Right kidney (tissue), 9 donors: ENCODE results near the gene APOL3.
"Not testable (repeated sequence)": the region's sequence is repeated elsewhere in the genome, so short reads cannot be mapped to it uniquely, and the experiment has no call there.

Source experiments
- DNase-seq: peaks from one replicate; pipeline ENCODE4 v3.0.0-alpha.2; 2016
- long read RNA-seq, 8 donors: transcript quantifications; one replicate each; lab custom pipeline, GENCODE V29; 2026

APOL3 gene, protein sequence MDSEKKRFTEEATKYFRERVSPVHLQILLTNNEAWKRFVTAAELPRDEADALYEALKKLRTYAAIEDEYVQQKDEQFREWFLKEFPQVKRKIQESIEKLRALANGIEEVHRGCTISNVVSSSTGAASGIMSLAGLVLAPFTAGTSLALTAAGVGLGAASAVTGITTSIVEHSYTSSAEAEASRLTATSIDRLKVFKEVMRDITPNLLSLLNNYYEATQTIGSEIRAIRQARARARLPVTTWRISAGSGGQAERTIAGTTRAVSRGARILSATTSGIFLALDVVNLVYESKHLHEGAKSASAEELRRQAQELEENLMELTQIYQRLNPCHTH
- long read RNA-seq, donor 1, partial matches to known transcripts = 0 of 2 reads
- long read RNA-seq, donor 1, other reads (novel, unspliced or antisense) = 0 of 2 reads
- long read RNA-seq, donor 2, partial matches to known transcripts = 0 of 1 reads
- long read RNA-seq, donor 2, other reads (novel, unspliced or antisense) = 0 of 1 reads
- long read RNA-seq, donor 3, partial matches to known transcripts = 0 of 1 reads
- long read RNA-seq, donor 3, other reads (novel, unspliced or antisense) = 0 of 1 reads
- long read RNA-seq, donor 4, partial matches to known transcripts = 0 of 3 reads
- long read RNA-seq, donor 4, other reads (novel, unspliced or antisense) = 0 of 3 reads
- long read RNA-seq, donor 5, partial matches to known transcripts = 0 of 1 reads
- long read RNA-seq, donor 5, other reads (novel, unspliced or antisense) = 0 of 1 reads
- long read RNA-seq, donor 6, partial matches to known transcripts = 13 of 14 reads
- long read RNA-seq, donor 6, other reads (novel, unspliced or antisense) = 0 of 14 reads
- long read RNA-seq, donor 7, partial matches to known transcripts = 0 of 3 reads
- long read RNA-seq, donor 7, other reads (novel, unspliced or antisense) = 0 of 3 reads
- long read RNA-seq, donor 8, partial matches to known transcripts = 0 of 1 reads
- long read RNA-seq, donor 8, other reads (novel, unspliced or antisense) = 0 of 1 reads

DNA sequence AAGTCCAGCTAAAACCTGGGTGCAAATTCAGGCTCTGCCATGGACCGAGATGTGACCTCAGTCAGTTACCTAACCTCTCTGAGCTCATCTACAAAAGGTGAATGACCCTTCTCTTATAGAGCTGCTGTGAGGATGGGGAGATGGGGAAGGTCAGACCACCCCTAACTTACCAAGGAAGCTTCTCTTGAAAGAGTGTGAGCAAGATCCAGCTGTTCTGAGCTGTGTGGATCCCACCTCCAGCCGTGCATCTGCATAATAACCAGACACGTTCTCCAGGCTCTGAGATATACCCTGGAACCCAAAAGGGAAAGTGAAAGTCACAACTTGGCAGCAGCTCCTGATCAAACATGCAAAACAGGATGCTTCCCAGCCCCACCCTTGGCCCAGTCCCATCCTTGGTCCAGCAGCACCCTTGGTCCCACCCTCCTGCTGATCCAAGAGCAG lies at the start of gene APOL3:
APOL3 (minus strand) TSS at position 257 of the 444 bp plus-strand sequence. CDS start 11,700 bp downstream, outside the sequence.
- DNase-seq = no peak

DNA sequence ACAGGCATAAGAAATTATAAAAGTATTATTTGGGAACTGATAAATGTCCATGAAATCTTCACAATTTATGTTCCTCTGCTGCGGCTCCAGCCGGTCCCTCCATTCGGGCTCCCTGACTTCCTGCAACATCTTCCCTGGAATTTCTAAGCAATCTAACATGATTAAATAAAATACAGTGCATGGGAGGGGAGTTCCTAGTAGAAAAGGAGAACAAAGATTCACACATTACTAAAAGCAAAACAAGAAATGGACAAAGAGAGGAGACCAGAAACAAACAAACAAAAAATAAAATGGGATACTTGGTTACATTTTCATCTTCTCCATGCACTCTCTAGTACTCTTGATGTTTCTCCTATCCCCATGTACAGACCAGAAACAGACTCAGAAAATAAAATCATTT lies 49.7 kb upstream of the APOL3 start:
- DNase-seq = no peak

DNA sequence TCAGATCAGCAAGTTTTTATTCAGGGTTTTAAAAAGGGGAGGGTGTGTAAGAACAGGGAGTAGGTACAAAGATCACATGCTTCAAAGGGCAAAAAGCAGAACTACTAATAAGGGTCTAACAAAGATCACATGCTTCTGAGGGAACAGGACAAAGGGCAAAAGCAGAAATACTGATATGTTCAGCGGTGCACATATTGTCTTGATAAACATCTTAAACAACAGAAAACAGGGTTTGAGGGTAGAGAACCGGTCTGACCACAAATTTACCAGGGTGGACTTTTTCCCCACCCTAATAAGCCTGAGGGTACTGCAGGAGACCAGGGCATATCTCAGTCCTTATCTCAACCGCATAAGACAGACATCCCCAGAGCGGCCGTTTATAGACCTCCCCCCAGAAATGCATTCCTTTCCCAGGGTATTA lies 48.9 kb upstream of the APOL3 start:
- DNase-seq = not testable (repeated sequence)

DNA sequence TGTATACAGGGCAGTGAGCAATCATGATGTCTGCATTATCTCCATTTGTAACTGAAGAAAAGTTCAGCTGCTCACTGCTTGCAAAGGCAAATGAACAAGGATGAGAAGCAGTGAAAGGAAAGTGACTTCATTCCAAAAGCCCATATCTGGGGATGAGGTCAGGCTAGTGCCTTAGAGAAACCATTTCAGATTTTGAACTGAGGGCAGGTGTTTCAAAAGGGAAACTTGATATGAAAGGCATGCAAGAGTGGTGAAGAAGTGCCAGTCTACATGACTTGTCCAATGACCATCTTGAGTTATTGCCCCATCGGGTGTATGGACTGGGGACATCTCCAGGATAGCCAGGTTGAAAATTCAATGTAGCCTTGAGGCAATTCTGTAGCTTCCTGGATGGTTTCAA lies 48.4 kb upstream of the APOL3 start:
- no peak for DNase-seq

DNA sequence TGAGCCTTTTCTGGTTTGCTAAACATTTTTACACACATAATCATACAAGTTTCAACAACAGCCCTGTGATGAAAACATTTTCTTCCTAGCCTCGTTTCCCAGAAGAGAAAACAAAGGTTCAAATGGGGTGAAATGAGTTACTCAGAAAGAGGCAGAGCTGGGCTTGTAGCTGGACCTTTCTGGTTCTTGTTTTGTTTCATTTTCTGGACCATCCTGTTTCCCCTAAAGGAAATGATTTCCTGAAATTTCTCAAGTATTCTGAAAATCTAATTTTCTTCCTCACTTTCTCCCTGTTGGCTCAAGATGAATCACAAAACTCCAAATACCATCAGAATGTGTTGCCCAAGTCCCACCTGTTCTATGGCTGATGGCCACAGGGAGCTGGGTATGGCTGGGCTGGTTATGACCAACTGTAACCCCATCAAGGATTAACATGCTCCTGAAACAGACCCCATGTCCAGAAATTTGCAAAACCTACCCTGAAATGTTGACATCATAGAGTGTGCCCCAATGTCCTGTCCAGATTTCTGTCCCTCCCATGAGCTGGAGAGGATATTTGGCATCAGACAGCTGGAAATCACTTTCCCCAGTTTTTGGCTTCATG lies 47.7 kb upstream of the APOL3 start:
- no peak for DNase-seq

DNA sequence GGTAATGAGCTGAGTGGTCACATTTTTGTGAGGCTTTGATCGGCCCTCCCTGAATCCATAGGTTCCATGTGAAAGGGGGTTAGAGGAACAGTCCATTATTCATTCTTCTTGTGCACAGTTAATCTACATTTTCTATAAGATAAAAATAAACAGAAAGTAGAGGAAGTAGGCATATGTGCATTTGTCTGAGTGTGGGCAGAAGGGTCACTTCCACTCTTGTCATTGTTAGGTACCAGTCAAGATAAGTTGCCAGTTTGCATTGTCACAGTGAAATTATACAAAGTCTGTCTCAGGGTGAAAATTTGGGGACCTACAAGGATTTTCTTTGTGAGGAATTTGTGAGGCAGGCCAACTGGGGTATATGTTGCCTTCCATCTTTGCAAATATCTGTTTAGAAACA lies 45.7 kb upstream of the APOL3 start:
- DNase-seq = no peak

DNA sequence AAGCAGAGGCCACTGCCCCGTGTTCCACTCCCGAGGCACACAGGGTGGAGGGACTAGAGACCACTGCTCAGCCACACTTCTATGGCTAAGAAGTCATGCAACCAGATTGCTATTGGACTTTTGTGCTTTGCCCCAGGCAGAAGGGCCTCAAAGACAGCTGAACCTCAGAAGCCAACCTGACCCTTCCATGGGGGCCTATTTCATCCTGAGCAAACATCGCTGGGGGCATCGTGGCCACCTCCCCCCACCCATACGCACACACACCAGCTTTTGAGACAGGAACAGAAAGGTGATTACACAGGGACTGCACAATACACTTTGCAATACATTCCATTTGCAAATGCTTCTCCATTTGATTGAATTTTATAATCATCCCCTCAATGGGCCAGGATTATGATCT lies 45.0 kb upstream of the APOL3 start:
- not testable (repeated sequence) for DNase-seq

DNA sequence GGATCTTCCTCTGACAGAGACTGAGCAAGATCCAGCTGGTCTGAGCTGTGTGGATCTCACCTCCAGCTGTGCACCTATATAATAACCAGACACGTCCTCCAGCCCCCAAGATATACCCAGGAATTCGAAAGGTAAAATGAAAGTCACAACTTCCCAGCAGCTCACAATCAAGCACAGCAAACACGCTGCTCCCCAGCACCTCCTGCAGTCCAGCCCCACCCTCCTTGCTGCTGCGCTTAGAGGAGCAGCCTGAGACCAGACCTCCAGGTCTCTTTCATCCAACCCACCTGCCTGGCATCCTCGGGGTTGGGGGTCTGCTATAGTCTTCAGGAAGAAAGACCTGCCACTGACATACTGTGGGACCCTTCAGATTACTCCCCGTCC lies 44.1 kb upstream of the APOL3 start:
- no peak for DNase-seq

DNA sequence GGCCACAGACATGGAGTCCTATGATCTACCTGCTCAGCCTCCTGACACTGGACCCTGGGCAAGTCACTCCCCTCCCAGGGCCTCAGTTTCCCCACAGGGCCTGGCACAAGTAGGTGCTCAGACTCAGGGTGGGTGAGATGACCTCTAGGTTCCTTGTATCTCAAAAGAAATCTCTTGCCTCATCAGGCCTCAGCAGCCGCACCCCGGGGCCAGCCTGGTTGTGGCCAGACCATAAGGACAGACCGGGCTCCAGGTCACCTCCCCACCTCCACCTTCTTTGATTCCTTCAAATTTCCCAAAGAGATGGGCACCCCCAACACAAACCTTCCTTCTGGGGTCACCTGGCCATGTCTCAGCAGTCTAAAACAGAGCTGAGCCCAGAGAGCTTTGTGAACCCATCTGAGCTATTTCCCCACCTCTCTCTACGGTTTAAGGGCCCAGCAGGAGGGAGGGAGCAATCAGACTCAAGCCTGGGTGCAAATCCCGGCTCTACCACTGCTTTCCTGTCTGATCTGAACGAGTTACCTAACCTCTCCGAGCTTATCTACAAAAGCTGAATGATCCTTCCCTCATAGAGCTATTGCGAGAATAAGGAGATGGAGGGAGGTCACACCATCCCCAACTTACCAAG lies 43.6 kb upstream of the APOL3 start:
- no peak for DNase-seq

DNA sequence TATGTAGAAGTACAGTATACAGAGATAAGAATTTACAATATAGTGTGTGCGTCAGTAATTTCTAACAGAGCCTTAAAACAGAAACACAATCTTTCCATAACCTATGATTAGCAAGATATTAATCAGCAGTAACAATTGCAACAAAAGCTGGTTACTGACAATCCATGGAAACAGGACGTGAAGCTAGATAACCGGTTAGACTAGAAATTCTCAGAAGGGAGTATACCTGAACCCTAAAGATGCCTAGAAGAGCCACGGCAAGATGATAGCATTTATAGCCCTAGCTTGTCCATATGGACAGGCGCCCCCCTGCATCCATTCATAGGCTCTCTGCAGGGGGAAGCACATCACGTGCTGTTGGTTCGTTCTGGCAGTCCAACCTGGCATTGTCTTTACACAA lies 42.9 kb upstream of the APOL3 start:
- DNase-seq = not testable (repeated sequence)

DNA sequence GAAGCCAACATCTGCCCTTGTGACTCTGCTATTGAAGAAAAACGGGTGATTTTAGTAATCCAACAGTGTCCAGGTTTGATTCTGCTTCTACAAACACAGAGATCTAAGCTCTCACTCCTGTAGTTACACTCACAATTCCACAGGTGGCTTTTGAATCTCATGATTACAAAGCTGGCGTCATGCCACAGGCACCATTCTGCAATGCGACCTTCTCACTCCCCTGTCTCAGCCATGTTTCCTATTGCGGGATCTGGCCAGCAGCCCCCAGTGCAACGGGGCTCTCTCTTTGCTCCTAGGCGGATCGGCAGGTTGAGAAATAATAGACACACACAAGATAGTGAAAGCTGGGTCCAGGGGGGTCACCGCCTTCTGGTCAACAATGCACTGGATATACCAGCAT lies 42.4 kb upstream of the APOL3 start:
- not testable (repeated sequence) for DNase-seq

DNA sequence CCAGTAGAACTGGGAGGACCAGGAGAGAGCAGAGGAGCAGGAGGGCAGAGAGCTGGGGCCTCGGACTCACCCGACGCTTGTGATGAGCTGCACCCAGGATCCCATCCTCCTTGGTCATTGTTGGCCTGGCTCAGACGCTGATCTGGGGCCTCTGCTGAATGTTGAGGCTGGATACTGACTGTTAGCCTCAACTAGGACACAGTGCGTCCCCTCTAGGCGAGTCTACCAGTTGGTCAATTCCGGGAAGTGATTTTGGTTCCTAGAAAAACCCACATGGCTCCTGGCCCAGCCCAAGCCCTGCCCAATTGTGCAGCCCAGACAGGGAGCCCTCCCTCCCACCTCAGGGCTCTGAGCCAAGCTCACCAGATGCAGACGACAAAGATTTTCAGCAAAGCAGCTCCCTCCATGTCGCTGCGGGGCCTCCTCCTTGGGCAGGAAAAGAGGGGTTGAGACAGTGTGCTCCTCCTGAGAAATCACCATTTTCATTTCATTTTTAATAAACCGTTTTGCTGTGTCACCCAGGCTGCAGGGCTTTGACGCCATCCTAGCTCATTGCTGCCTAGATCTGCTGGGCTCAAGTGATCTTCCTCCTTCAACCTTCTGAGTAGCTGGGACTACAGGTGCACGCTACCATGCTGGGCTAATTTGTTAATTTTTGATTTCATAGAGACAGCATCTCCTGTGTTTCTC lies 41.2 kb upstream of the APOL3 start, which contains the start of gene APOL4:
APOL4 (minus strand) TSS at position 180 of the 690 bp plus-strand sequence; CDS start at position 105, 75 bp downstream.
- no peak for DNase-seq

DNA sequence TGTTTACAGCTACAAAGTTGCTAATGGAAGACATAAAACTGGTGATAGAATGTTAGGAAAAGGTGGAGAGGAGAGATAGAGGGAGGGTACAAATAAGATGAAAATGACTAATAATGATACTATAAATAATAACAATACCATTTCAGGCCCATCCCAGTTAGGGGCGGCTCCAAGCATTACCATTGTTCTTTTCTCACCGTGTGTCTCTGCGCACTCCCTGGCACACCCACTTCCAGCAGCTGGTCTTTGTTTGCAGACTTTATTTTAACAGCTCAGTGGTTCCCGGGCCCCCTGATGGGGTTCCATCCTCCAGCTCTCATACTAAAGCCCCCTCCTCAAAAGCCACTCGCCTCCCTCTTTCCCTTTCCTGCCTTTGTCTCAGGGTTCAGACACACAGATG lies 40.5 kb upstream of the APOL3 start:
- not testable (repeated sequence) for DNase-seq

DNA sequence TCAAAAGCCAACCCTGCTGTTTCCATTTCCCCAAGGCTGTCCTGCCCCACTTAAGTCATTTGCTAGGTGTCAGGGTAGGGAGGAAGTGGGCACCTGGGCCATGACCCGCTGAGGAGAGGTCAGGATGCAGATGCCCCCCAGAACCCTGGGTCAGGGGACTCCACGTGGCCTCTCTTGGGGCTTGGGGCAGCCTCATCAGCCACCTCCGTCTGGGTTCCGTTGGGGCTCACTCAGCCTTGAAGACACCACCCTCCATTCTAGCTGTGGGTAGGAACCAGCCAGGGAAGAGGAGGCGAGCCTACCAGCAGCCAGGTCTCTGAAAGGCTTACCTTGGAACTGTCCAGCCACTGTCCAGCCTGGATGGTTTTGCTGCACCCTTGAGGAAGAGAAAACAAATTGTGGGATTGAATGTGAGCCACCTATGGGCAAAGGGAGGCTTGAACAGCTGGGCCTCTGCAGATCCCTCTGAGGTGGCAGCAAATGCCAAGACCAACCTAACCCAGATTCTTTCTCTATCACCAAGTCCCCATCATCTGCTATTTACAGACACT lies 38.5 kb upstream of the APOL3 start:
- no peak for DNase-seq

DNA sequence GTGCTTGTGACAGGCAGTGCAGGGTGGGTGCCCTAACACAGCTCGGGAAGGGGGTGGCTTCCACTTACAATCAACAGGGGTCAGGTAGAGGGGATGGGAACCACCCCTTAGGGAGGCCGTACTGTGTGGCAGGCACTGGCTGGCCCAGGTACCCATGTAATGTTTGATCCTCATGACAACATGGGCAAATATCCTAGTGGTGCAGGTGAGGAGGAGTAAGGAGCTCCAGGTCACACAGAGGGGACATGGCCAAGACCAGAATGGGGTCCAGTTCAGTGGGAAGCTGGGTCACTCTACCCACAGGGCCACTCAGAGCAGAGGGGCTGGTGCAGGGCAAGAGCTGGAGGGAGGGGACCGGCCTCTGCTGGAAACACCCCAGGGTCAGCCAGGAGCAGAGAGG lies 38.0 kb upstream of the APOL3 start:
- DNase-seq = no peak

DNA sequence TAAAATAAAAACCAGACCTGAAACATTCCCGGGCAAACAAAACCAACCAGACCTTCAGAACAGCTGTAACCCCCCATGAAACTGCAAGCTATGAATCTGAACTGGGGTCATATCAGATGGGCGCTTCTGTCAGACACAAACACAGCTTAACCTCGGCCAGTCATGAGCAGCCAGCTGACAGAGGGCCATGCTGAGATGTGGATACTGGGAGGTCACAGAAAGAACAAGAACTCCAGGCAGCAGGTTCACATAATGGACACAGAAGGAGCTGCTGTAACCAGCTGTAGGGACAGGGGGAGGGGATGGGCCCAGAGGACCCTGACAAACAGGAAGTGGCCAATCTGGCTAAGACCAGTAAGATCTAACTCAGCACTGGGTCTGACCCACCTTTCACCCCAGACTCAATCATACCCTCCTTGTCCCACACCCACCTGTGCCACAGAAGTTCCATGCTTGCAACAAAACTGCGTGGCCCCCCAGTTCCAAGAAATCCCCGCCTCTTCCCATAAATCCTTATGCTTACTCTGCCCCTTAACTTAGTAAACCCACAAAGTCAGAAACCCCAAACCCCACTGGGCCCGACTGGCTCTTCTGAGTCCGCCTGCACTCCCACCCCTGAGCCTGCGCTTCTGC lies 37.1 kb upstream of the APOL3 start:
- DNase-seq = peak; percentile 66

DNA sequence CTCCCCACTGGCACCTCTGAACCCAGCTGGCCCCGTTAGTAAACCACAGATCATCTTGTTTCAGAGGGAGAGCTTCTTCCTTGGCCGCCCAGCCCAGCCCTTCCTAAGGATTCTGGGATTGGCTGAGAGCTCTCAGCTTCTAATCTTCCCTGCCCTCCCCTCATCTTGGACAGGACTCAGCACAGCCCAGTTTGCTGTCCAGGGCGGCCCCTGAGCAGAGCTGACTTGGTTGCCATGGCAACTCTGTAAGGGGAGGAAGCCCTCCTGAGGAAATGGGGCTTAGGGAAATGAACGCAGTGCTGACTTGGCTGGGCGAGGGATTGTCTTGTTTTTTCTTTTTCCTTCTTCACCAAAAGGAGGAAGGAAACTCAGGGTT lies 36.5 kb upstream of the APOL3 start:
- DNase-seq = peak; percentile 58

DNA sequence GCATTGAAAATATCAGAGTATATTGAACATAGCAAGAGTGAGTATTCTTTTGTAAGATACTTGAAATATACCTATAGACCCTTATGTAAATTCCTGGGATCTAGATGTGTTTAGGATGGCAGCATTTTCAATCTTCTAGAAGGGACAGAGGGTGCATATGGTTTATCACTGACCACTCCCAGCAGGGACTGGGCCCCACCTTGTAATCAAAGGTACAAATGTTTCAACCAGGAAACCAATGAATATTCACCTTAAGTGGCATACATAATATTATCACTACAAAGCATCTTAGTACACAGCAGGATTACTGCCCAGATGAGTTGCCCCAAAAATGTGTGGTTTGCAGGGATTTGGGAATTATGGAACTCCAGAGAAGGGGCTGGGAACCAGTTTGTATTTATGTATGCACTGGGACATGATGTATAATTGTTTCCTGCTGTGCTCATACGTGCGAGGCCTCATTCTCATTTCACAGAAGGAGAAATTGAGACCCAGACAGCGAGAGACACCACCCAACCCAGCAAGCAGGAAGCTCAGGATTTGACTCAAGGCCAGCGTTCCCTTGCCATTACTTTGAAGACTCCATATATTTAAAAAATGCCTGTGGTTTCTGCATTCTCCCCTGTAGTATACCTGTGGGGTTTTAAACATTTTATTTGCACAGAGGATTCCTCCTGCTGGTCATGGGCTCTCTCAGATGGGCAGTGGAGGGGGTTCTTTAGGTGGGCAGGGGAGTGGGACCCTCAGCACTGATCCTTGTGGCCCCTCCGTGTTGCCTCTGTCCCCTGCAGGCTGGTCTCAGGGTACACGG lies 35.9 kb upstream of the APOL3 start:
- no peak for DNase-seq

DNA sequence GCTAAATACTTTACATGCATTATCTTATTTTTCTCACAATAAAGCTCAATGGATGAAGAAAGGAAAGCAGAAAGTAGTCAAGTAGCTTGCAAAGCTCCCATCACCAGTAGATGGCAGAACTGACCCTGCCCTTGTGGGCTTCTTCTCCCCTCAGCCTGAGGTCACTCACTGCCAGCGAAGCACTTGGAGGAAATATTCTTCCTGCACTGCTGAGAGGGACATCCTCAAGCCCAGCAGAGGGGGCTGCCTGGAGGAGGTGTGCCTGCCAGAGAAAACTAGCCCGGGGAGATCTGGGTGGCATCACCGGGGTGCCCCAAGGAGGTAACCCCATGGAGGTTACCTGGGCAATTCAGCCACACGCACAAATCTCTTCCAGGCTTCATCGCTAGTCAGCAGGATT lies 34.4 kb upstream of the APOL3 start:
- no peak for DNase-seq

DNA sequence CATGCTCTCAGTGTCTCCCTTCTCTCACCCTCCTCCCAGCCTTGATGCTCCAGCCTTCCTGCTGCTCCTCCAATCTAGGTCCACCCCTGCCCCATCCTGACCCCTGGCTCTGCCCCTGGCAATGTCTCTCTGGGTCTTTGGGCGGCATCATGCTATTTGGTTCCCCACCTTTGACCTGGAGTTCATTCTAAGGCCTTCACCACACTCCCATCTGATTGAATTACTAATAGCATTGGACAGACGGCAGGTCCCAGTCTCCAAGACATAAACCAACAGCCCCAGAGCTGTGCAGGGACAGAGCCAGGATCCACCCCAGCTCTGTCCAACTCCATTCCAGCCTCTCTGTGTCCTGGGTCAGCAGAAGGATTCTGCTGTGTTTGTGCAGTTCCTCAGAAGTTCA lies 33.8 kb upstream of the APOL3 start:
- DNase-seq = no peak
